ENCODE measurements around the gene MAP1LC3B2. TPM values are rescaled to one million over a fixed set of nuclear protein-coding genes. Genes with fewer than 3 reads are reported as not detected.
A peak's percentile ranks its signal among the peaks of the same experiment; 100 is the strongest.

MAP1LC3B2 gene
- total RNA-seq, 1 experiment from 2014 or later, result not detected

DNA sequence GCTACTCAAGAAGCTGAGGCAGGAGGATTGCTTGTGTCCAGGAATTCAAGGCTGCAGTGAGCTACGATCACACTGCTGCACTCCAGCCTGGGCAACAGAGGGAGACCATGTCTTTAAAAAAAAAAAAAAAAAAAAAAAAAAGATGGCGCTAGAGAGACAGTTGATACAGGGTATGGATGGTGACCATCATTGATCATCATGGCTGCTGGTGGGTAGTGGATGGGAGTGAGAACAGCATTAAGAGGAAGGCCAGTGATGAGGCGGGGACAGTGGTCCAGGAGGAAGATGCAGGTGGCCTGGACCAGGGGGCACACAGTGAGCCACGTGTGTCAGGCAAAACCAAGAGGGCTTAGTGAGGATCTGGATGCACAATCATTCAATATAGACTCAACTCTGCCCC is 26.8 kb upstream of the MAP1LC3B2 start:
- no peak for DNase-seq
- Histone ChIP-seq H3K4me1 (0 out of 2 replicates have a peak, but pooled peaks cover 3% of the 10 kb centered on the region), H3K9me3 (replicated peaks) (no peaks in the 10 kb centered on the region), H3K27ac (no peak overlapping the region), H3K36me3 (no peaks in the 10 kb centered on the region), H3K27me3 (0 out of 2 replicates have a peak, but pooled peaks cover 6% of the 10 kb centered on the region), H3K4me3 (no peak overlapping the region)

DNA sequence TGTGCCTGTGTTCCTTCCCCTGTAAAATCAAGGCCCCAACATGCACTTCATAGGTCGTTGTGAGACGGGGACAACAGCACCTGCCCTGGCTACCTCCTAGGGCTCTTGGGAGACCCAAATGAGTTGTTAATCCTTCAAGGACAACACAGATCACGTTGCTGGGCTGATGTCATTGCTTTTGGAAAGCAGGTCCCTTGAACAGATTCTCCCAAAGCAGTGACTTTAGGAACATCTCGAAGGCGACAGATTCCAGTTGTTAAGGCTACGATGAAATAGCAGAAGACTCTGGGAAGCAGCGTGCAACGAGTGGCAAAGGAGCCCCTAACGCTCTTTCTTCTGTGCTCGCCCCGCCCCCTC is 26.2 kb upstream of the MAP1LC3B2 start:
- Histone ChIP-seq H3K4me3 (no peak overlapping the region), H3K36me3 (no peaks in the 10 kb centered on the region), H3K4me1 (0 out of 2 replicates have a peak, but pooled peaks cover 3% of the 10 kb centered on the region), H3K9me3 (replicated peaks) (no peaks in the 10 kb centered on the region), H3K27ac (no peak overlapping the region), H3K27me3 (0 out of 2 replicates have a peak, but pooled peaks cover 6% of the 10 kb centered on the region)
- no peak for DNase-seq

DNA sequence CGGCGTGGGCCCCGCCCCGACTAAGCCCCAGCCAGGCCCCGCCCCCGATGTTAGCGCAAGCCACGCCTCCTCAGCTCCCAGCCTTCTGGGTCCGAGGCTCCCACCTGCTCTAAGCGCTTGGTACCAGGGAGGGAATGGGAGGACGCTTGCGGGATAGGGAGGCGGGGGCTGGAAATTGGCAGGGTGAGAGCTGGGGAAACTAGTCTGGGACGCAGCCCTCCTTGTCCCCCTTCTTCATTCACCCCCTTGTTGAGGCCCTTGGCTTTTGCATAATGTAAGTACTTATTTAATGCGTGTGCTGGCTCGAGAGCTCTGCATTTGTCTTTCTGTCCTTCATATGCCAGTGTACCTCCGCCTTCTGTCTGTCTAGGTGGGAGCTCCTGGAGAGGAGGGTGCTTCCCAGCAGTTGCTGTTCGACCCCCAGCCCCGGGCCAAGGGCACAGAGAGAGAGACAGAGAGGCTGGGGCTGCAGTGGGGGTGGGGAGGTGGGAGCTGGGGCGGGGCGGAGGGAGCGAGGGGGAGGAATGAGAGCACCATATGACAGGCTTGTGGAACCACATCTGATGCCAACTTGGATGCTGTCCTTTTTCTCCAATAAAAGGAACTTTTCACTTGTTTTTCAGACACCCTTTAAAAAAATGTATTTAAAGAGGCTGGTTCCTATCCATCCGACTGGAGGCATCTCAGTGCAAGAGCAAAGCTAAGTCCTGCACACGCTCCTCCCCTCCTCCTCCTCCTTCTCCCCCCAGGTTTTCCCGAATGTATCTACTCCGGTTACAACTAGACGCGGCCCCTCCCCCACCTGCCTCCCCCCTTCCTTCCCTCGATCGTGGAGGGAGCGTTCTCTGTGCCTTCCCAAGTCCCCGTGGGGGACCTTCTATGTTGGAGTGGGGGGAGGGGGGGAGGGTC is 25.6 kb upstream of the MAP1LC3B2 start:
- Histone ChIP-seq H3K27ac (no peak overlapping the region), H3K4me1 (0 out of 2 replicates have a peak, but pooled peaks cover 3% of the 10 kb centered on the region), H3K4me3 (peak overlapping the region; percentile 50), H3K9me3 (replicated peaks) (no peaks in the 10 kb centered on the region), H3K36me3 (no peaks in the 10 kb centered on the region), H3K27me3 (0 out of 2 replicates have a peak, but pooled peaks cover 6% of the 10 kb centered on the region)
- peak; percentile 68 to 79 for DNase-seq

DNA sequence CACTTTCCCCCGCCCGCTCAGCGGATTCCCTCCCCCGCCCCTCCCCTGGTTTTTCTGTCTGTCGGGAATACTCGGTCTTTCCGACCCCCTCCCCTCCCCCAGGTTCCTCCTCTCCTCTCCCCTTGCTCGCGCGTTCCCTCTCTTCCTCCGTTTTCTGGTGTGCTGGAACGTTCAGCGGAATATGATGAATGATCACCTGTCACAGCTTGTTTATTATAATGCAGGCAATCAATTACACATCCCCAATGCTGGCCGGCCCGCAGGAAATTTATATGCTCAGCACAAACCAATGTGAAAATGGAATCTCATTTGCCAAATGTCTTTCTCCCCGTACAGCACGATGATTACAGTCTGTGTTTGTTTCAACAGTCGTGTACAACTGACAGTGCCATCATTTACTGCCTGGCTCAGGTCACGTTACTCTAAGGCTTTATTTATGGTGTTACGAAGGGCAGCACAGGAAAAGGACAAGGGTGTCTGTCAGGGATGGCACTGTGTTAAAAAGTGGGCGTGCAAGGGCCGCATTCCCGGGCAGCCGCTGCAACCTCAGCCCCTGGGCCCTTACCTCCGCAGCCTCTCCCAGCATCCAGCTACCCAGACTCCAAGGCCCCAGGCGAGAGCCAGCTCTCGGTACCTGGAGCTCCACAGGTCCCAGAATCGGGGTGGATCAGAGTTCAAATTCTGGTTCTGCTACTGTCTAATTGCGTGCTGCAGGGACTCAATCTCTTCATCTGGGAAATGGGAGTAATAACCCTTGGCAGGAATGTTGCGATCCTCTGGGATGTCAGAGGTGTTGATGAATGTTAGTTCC is 24.7 kb upstream of the MAP1LC3B2 start:
- DNase-seq, result no peak
- 0 out of 2 replicates have a peak, but pooled peaks cover 6% of the 10 kb centered on the region for H3K27me3 ChIP-seq
- no peaks in the 10 kb centered on the region for H3K9me3 ChIP-seq (replicated peaks)
- peak overlapping the region; percentile 50 for H3K4me3 ChIP-seq
- 0 out of 2 replicates have a peak, but pooled peaks cover 3% of the 10 kb centered on the region for H3K4me1 ChIP-seq
- H3K36me3 ChIP-seq, result no peaks in the 10 kb centered on the region
- H3K27ac ChIP-seq, result no peak overlapping the region

DNA sequence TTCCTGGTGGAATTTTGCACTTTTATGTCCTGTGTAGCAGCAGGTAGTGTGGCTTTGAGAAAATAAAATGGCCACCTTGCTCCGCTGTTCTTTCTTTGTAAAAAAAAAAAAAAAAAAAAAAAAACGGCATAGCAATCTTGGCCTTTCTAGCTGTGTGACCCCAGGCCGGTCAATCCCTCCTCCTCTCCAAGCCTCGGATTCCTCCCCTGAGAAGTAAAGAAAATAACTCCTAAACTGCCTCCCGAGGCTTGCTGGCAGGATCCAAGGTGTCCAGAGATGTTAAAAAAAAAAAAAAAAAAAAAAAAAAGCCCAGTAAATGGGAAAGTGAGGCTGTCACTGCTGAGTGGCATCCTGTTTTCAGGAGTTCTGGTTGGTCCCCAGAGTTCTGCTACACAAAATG is 23.9 kb upstream of the MAP1LC3B2 start:
- no peak overlapping the region for H3K27ac ChIP-seq
- H3K27me3 ChIP-seq, result 0 out of 2 replicates have a peak, but pooled peaks cover 6% of the 10 kb centered on the region
- H3K36me3 ChIP-seq, result no peaks in the 10 kb centered on the region
- no peak overlapping the region for H3K4me3 ChIP-seq
- no peak for DNase-seq
- no peaks in the 10 kb centered on the region for H3K9me3 ChIP-seq (replicated peaks)
- 0 out of 2 replicates have a peak, but pooled peaks cover 3% of the 10 kb centered on the region for H3K4me1 ChIP-seq

DNA sequence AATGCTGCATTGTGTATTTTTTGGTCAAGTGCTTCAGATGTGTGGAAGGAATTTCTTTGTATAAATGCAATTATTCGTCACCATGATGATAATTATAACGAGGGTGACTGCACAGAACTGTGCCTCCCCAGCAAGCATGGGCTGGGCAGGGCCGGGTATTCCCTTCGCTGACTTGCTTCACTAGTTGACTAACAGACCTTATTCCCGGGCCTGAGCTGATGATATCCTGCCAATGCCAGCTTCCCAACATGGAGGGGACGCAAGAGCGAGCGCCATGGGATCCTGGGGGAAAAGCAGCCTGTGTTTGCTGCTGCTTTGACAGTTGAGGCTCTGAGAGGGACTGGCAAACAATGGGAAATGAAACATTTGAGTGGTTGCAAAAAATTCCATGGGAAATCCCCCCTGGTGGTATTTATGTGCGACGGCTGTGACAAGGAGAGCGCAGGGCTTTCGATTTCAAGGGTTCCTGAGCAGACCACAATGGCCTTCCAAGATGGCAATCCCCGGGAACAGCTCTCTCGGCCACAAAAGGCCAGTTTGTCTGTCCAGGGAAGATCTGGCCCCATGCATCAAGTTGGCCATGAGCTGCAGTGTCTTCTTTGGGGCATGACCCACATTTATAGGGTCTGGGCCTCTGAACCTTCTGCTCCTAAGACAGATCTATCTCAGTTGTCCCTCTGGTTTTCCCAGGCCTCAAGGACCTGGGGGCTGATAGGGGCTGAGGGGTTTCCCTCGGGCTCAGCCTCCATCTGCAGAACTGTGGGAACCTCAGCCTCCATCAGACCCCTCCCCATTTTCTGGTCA is 21.9 kb upstream of the MAP1LC3B2 start:
- Histone ChIP-seq H3K27me3 (0 out of 2 replicates have a peak, but pooled peaks cover 6% of the 10 kb centered on the region), H3K9me3 (replicated peaks) (no peaks in the 10 kb centered on the region; the same call in 1 of the 2 replicates), H3K27ac (no peak overlapping the region), H3K36me3 (no peaks in the 10 kb centered on the region), H3K4me3 (no peak overlapping the region), H3K4me1 (0 out of 2 replicates have a peak, but pooled peaks cover 3% of the 10 kb centered on the region)
- no peak for DNase-seq

DNA sequence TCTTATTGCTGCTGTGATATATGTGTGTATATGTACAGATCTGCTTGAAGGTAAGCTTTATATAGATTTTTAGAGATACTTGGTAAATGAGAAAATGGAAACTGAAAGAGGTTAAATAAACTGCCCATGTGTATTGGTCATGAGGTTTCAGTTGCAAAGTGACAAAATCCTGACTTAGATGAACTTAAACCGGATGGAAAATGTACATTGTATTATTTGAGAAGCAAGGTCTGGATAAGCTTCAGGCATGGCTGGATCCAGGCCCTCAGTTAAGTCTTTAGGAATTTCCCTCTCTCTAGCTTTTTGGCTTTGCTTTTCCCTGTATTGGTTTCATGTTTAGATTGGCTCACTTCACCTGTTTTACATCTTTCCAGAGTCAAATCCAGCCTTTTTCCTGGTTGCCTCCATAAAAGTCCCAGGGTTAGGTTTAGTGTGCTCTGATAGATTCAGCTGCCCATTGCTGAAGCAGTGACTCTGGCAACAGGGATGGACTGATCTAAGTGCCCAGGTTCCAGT is 21.0 kb upstream of the MAP1LC3B2 start:
- DNase-seq, result no peak
- Histone ChIP-seq H3K27me3 (0 out of 2 replicates have a peak, but pooled peaks cover 6% of the 10 kb centered on the region), H3K4me1 (no peaks in the 10 kb centered on the region), H3K9me3 (replicated peaks) (no peaks in the 10 kb centered on the region; the same call in 1 of the 2 replicates), H3K36me3 (no peaks in the 10 kb centered on the region), H3K27ac (no peak overlapping the region), H3K4me3 (no peak overlapping the region)

DNA sequence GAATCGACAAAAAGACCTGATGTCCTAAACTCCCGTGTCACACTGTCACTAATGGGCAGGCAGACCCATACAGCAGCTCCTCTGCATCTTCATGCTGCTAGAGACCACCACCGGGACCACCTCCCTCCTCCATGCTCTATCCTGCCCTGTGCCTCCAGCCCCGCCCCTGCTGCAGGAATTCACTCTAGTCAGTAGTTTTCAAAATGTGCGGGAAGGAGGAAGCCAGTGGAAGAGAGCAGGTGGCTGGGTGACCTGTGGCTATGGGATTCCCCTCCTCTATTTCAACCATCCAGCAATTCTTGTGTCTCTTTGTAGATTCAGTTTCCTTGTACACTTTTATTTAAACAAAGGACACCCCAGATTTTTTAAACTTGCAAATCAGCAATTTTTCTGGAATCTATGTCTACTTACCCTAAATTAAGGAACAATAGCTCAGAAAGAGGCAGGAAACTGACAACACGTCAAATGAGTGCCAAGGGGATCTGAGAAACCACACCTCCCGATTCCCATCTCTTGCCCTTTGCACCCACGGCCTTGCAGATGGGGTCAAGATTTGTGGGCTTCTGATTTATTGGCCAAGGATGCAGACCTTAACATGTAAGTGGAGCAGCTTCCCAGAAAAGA is 20.4 kb upstream of the MAP1LC3B2 start:
- Histone ChIP-seq H3K27ac (no peak overlapping the region), H3K9me3 (replicated peaks) (no peaks in the 10 kb centered on the region; the same call in 1 of the 2 replicates), H3K36me3 (no peaks in the 10 kb centered on the region), H3K4me1 (no peaks in the 10 kb centered on the region), H3K27me3 (0 out of 2 replicates have a peak, but pooled peaks cover 6% of the 10 kb centered on the region), H3K4me3 (no peak overlapping the region)
- no peak for DNase-seq

DNA sequence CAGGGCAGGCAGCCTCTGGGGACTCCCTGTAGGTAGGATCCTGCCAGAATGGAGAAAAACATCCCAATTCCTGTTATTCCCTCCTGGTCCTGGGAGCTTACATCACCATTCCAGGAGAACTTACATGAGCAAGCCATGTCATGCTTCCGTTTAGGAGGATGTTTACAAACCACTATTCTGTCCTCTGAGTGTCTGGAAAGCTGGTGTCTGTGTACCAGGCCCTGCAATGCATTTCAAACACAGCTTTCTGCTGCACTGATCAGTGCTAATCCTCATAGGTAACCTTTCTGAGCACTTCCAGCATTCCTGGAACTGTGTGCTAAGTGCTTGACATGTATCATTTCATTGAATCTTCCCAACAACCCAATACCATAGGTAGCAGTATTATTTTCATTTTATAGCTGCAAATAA is 19.8 kb upstream of the MAP1LC3B2 start:
- Histone ChIP-seq H3K4me3 (no peak overlapping the region), H3K36me3 (no peaks in the 10 kb centered on the region), H3K9me3 (replicated peaks) (no peaks in the 10 kb centered on the region; the same call in 1 of the 2 replicates), H3K4me1 (no peaks in the 10 kb centered on the region), H3K27me3 (0 out of 2 replicates have a peak, but pooled peaks cover 6% of the 10 kb centered on the region), H3K27ac (no peak overlapping the region)
- no peak for DNase-seq

DNA sequence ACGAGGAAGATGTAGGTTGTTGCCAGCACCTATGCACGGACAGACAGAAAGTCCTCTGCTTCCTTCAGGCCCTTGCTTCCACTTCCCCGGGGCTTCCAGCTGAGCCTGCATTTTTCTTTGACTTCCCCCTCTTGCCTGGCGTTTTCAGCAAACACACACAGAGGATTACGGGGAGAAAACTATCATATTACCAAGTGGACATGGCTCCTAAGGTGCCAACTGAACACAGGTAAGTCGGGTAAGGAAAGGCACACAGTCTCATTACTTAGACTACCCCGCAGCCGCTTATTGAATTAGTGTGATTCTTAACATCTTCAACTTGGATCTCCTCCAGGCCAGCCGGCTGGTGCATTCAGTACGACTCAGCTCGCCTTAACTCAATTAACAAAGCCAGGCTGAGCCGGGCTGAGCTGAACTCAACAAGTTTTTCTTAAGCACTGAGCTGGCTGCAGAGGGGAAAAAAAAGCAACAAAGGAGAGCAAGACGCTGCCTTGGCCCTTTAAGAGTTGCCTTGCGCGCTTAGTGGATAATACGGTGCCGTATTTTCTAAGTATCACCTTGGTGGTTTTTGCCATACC is 19.2 kb upstream of the MAP1LC3B2 start:
- Histone ChIP-seq H3K4me1 (no peaks in the 10 kb centered on the region), H3K9me3 (replicated peaks) (no peaks in the 10 kb centered on the region; the same call in 1 of the 2 replicates), H3K4me3 (no peak overlapping the region), H3K36me3 (no peaks in the 10 kb centered on the region), H3K27me3 (no peaks in the 10 kb centered on the region), H3K27ac (no peak overlapping the region)
- peak in 1 of 2 experiments; percentile 42 for DNase-seq

DNA sequence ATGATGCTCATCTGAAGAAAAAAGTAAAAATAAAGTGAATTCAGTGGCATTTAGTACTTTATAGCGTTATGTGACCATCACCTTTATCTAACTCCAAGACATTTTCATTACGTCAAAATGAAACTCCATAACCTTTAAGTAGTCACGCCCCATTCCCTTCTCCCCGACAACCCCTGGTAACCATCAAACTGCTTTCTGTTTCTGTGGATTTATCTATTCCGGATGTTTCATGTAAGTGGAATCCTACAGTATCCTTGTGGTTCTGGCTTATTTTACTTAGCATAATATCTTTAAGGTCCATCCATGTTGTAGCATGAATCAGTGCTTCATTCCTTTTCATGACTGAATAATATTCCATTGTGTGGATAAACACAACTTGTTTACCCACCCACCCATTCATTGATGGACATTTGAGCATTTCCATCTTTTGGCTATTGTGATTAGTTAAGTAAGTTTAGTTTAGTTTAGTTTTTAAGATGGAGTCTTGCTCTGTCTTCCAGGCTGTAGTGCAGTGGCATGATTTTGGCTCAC is 18.5 kb upstream of the MAP1LC3B2 start:
- H3K4me3 ChIP-seq, result no peak overlapping the region
- no peaks in the 10 kb centered on the region for H3K4me1 ChIP-seq
- H3K27ac ChIP-seq, result no peak overlapping the region
- H3K9me3 ChIP-seq (replicated peaks), result no peaks in the 10 kb centered on the region; the same call in 1 of the 2 replicates
- no peaks in the 10 kb centered on the region for H3K27me3 ChIP-seq
- no peak for DNase-seq
- no peaks in the 10 kb centered on the region for H3K36me3 ChIP-seq

DNA sequence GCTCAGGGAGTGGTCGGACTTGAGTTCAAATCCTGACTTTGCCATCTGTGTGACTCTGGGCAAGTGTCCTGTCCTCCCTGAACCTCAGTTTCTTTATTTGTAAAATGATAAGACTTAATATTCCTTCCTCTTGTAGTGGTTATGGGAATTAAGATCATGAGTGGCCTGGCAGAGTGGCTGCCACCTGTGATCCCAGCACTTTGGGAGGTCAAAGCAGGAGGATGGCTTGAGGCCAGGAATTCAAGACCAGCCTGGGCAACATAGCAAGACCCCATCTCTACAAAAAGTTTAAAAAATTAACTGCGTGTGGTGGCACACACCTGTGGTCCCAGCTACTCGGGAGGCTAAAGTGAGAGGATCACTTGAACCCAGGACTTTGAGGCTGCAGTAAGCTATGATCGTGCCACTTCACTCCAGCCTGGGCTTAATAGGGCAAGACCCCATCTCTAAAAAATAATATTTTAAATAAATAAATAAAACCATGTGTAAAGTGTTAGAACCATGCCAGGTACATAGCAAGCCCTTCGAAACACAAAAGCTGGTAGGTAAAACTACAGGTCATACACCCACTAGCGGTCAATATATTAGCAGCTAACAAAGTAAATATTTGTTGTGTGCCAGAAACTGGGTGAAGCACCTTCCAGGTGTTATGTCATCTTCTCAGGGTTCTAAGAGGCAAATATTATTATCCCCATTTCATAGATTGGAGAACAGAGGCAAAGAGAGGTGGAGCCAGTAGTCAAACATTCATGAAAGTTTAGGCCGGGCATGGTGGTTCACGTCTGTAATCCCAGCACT is 17.4 kb upstream of the MAP1LC3B2 start:
- H3K4me1 ChIP-seq, result no peaks in the 10 kb centered on the region
- no peak for DNase-seq
- no peaks in the 10 kb centered on the region; the same call in 1 of the 2 replicates for H3K9me3 ChIP-seq (replicated peaks)
- H3K4me3 ChIP-seq, result no peak overlapping the region
- H3K27me3 ChIP-seq, result no peaks in the 10 kb centered on the region
- no peak overlapping the region for H3K27ac ChIP-seq
- H3K36me3 ChIP-seq, result no peaks in the 10 kb centered on the region
